Measurements from ENCODE around the gene KCNJ12.

Gene KCNJ12

DNA sequence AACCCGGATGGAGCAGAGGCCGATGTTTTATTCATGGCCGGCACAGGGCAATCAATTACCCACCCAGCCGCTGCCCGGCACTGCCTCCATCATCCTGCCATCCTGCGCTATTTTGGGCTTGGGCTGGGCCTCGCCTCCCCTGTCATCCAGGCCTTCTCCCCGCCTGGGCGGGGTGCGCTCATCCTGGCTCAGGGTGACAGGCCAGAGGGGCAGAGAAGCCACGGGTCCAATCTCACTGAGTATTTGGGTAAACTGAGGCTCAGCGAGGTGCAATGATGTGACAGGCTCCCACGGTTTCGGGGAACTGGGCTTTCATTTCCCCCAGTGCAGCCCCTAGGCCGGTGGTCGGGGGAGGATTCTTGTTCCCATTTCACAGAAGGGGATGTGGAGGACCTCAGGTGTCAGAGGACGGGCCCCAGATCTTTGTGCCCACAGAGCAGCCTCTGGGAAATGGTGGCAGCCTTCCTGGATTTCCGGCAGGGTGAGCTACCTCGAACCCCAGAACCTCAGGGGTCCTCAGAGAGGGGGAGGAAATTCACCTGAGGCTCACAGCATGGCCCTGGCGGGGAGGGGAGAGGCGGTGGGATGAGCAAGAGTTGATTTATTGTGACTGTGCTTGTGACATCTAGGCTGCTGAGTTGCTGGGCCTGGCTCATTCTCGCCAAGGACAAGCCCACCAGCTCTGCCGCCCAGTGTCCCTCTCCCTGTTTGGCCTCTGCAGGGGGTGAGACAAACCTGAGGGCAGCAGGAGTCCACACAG, 23.8 kb upstream of the KCNJ12 start:
- Histone ChIP-seq H3K36me3 (ENCODE audit: control insufficient read depth, insufficient read depth, low read length) (no peaks in the 10 kb centered on the region), H3K9ac (ENCODE audit: low read depth, low read length) (no peak overlapping the region)

DNA sequence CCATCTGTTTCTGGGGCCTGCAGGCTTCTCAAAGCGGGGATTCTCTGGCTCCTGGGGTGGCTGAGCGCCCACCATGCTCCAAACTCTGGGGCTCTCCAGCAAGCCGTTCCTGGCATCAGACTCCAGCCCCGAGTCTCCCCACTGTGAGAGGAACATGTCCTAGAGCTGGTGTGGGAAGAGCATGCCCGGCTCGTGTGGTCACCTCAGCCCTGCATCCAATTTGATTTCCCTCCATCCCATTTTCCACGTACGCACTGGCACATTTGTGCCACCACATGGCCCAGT, 23.2 kb upstream of the KCNJ12 start:
- H3K9me3 ChIP-seq (ENCODE audit: control insufficient read depth, insufficient read depth, low read length) = no peaks in the 10 kb centered on the region
- no peak overlapping the region for H3K4me3 ChIP-seq (ENCODE audit: low read depth, low read length)
- H3K36me3 ChIP-seq (ENCODE audit: control insufficient read depth, insufficient read depth, low read length) = no peaks in the 10 kb centered on the region
- no peak overlapping the region for H3K9ac ChIP-seq (ENCODE audit: low read depth, low read length)
- no peaks in the 10 kb centered on the region for H3K4me1 ChIP-seq (ENCODE audit: control insufficient read depth, insufficient read depth, low read length)
- no peaks in the 10 kb centered on the region for H3K27me3 ChIP-seq (ENCODE audit: control insufficient read depth, insufficient read depth, low read length)

More for the DNA sequence above, 23.8 kb upstream of the KCNJ12 start:
- Histone ChIP-seq H3K9me3 (ENCODE audit: control insufficient read depth, insufficient read depth, low read length) (no peaks in the 10 kb centered on the region), H3K4me1 (ENCODE audit: control insufficient read depth, insufficient read depth, low read length) (no peaks in the 10 kb centered on the region), H3K4me3 (ENCODE audit: low read depth, low read length) (no peak overlapping the region), H3K27me3 (ENCODE audit: control insufficient read depth, insufficient read depth, low read length) (no peaks in the 10 kb centered on the region)

DNA sequence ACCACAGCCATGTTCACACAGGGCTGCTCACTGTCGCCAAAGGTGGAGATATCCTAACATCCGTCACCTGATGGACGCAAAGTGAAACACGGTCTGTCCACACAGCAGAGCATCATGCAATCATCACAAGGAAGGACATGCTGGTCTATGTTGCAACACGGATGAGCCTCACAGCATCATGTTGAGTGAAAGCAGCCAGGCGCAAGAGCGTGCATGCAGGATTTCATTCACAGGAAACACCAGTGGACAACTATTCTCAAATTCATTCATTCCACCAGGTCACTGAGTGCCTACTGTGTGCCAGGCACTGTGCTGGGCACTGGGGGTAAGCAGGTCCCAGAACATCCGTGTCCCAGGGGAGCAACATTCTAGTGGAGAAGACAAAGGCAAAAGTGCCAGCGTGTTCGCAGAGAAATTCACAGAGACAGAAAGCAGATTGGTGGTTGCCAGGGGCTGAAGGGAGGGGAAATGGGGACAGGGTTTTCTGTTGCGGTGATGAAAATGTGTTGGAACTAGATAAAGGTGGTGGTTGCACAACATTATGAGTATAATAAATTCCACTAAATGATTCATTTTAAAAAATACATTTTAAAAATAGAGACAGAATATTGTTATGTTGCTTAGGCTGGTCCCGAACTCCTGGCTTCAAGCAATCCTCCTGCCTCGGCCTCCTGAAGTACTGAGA, 22.7 kb upstream of the KCNJ12 start:
- Histone ChIP-seq H3K27me3 (ENCODE audit: control insufficient read depth, insufficient read depth, low read length) (no peaks in the 10 kb centered on the region), H3K36me3 (ENCODE audit: control insufficient read depth, insufficient read depth, low read length) (no peaks in the 10 kb centered on the region), H3K4me3 (ENCODE audit: low read depth, low read length) (no peak overlapping the region), H3K4me1 (ENCODE audit: control insufficient read depth, insufficient read depth, low read length) (no peaks in the 10 kb centered on the region), H3K9me3 (ENCODE audit: control insufficient read depth, insufficient read depth, low read length) (no peaks in the 10 kb centered on the region), H3K9ac (ENCODE audit: low read depth, low read length) (no peak overlapping the region)

DNA sequence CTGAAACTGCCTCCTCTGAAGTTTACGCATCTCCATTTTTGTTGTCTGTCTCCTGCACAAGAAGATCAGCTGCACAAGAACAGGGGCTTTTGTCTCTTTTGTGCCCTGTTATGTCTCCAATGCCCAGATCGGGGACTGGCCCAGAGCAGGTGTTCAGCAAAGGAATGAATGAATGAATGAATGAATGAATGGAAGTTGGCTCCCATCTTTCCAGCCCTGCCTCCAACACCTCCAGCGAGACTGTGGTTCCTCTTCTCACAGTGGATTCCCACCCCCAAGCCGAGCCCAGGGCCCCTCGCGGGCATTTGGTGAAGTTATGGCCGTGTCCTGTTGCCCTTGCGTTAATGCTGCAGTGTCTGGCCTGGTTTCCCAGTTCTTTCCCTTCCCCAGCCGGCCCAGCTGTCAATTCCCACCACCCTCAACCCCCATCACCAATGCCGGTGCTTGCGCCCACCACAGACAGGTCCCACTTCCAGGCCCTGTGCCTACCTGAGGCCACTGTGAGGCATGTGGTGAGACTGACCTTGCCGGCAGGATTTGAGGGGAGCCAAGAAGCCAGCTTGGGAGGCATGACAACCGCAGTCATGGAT, 21.3 kb upstream of the KCNJ12 start:
- H3K9ac ChIP-seq (ENCODE audit: low read depth, low read length) = no peak overlapping the region
- H3K27me3 ChIP-seq (ENCODE audit: control insufficient read depth, insufficient read depth, low read length) = peaks cover 3% of the 10 kb centered on the region

DNA sequence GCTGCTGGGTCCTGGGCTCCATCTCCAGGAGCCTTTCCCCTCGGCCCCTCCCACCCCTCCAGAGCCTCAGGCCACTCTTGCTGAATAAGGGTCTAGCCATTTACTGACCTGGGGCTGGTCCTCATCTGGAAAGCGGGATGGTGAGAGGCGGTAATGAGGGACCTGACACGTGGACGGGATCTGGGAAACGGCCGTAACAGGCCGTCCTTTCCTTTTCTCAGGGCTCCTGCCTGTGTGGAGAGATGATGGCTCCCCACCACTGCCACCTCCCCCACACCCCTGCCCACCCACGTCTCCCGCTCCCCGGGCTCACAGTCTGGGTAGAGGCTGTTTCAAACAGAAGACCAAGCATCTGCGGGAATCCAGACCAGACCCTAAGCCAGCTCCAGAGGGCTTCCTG, 20.6 kb upstream of the KCNJ12 start:
- Histone ChIP-seq H3K4me1 (ENCODE audit: control insufficient read depth, insufficient read depth, low read length) (peaks cover 8% of the 10 kb centered on the region), H3K27me3 (ENCODE audit: control insufficient read depth, insufficient read depth, low read length) (peaks cover 3% of the 10 kb centered on the region), H3K9me3 (ENCODE audit: control insufficient read depth, insufficient read depth, low read length) (no peaks in the 10 kb centered on the region), H3K4me3 (ENCODE audit: low read depth, low read length) (no peak overlapping the region), H3K9ac (ENCODE audit: low read depth, low read length) (no peak overlapping the region), H3K36me3 (ENCODE audit: control insufficient read depth, insufficient read depth, low read length) (no peaks in the 10 kb centered on the region)

More for the DNA sequence above, 21.3 kb upstream of the KCNJ12 start:
- no peaks in the 10 kb centered on the region for H3K9me3 ChIP-seq (ENCODE audit: control insufficient read depth, insufficient read depth, low read length)
- H3K4me3 ChIP-seq (ENCODE audit: low read depth, low read length) = no peak overlapping the region
- H3K36me3 ChIP-seq (ENCODE audit: control insufficient read depth, insufficient read depth, low read length) = no peaks in the 10 kb centered on the region
- H3K4me1 ChIP-seq (ENCODE audit: control insufficient read depth, insufficient read depth, low read length) = peaks cover 3% of the 10 kb centered on the region

DNA sequence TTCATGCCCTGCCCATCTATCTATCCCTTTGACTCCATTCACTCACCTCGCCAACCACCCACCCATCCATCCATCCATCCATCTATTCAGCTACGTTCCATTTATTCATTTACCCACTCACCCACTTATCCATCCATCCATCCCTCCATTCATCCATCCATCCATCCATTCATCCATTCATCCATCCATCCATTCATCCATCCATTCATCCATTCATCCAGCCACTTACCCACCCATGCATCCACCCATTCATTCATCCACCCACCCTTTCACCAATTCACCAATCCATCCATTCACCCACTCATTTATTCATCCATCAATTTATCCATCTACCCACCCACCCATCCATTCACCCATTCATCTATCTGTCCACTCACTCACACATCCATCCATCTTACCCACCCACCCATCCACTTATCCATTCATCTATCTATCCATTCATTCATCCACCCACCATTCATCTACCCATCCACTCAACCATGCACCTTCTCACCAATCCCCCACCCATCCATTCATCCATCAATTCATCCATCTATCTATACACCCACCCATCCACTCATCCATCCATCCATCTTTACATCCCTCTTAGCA, 19.5 kb upstream of the KCNJ12 start:
- Histone ChIP-seq H3K9ac (ENCODE audit: low read depth, low read length) (no peak overlapping the region), H3K9me3 (ENCODE audit: control insufficient read depth, insufficient read depth, low read length) (no peaks in the 10 kb centered on the region), H3K27me3 (ENCODE audit: control insufficient read depth, insufficient read depth, low read length) (peaks cover 3% of the 10 kb centered on the region), H3K4me3 (ENCODE audit: low read depth, low read length) (no peak overlapping the region), H3K36me3 (ENCODE audit: control insufficient read depth, insufficient read depth, low read length) (no peaks in the 10 kb centered on the region), H3K4me1 (ENCODE audit: control insufficient read depth, insufficient read depth, low read length) (peaks cover 11% of the 10 kb centered on the region)

DNA sequence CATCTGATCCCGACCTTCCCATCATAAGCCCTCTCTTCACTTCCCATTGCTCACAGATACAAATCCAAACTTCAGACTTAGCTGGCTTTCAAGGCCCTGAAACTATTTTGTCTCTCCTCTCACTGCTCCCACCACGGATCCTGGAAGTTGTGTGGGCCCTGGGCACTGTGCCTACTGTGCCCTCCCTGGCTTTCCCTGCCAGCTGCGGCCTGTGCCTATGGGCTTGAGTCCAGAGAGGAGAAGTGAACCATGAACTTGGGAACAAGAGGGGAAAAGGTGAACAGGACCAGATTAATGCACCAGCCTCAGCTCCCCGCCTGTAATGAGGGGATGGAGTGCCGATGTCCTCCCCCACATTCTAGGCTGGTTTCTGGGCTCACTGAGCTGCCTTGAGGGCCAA, 18.9 kb upstream of the KCNJ12 start:
- peaks cover 4% of the 10 kb centered on the region for H3K27me3 ChIP-seq (ENCODE audit: control insufficient read depth, insufficient read depth, low read length)
- H3K36me3 ChIP-seq (ENCODE audit: control insufficient read depth, insufficient read depth, low read length) = no peaks in the 10 kb centered on the region
- no peaks in the 10 kb centered on the region for H3K9me3 ChIP-seq (ENCODE audit: control insufficient read depth, insufficient read depth, low read length)
- H3K4me1 ChIP-seq (ENCODE audit: control insufficient read depth, insufficient read depth, low read length) = peaks cover 11% of the 10 kb centered on the region
- H3K9ac ChIP-seq (ENCODE audit: low read depth, low read length) = no peak overlapping the region
- no peak overlapping the region for H3K4me3 ChIP-seq (ENCODE audit: low read depth, low read length)

DNA sequence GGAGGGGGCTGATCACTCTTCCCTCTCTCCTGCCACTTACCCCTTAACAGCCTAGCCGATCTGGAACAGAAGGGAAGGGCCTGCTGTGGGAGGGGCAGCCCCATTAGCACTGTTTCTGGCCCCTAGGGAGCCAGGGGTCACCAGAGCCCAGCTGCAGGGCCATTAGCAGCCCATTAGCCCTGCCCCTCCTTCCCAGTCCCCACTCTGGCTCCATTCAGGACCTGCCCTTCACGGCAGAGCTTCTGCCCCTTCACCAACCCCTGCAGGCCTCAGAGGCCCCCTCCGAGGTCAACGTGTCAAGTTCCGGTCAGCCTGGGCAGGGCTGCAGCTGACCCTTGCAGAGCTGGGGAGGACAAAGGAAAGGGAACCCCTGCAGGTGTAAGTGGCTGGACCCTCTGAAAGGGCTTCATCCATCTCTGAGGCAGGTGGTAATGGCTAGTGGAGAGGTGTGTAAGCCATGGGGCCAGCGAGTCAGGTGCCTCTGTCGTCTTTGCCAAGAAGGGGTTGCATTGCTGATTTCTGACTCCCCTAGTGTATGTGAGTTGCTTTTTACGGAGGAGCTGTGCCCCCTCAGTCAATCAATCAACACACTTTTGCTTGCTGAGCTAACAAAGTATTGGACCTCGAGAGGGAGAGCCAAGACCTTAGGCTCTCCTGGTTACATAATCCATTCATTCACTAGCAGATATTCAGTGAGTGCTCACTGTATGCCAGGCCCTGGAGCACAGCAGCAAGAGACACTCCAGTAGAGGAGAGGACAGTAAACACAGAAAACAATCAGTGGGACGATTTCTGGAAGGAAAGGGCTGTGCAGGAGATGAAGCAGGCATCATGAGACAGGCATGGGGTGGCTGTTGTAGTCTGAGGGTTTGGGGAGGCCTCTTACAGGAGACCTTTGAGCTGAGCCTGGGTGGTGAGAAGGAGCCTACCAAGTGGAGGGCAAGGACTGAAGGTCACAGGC, 18.2 kb upstream of the KCNJ12 start:
- no peaks in the 10 kb centered on the region for H3K9me3 ChIP-seq (ENCODE audit: control insufficient read depth, insufficient read depth, low read length)
- H3K9ac ChIP-seq (ENCODE audit: low read depth, low read length) = no peak overlapping the region
- no peak overlapping the region for H3K4me3 ChIP-seq (ENCODE audit: low read depth, low read length)
- no peaks in the 10 kb centered on the region for H3K36me3 ChIP-seq (ENCODE audit: control insufficient read depth, insufficient read depth, low read length)
- H3K4me1 ChIP-seq (ENCODE audit: control insufficient read depth, insufficient read depth, low read length) = peaks cover 11% of the 10 kb centered on the region
- H3K27me3 ChIP-seq (ENCODE audit: control insufficient read depth, insufficient read depth, low read length) = peaks cover 9% of the 10 kb centered on the region

DNA sequence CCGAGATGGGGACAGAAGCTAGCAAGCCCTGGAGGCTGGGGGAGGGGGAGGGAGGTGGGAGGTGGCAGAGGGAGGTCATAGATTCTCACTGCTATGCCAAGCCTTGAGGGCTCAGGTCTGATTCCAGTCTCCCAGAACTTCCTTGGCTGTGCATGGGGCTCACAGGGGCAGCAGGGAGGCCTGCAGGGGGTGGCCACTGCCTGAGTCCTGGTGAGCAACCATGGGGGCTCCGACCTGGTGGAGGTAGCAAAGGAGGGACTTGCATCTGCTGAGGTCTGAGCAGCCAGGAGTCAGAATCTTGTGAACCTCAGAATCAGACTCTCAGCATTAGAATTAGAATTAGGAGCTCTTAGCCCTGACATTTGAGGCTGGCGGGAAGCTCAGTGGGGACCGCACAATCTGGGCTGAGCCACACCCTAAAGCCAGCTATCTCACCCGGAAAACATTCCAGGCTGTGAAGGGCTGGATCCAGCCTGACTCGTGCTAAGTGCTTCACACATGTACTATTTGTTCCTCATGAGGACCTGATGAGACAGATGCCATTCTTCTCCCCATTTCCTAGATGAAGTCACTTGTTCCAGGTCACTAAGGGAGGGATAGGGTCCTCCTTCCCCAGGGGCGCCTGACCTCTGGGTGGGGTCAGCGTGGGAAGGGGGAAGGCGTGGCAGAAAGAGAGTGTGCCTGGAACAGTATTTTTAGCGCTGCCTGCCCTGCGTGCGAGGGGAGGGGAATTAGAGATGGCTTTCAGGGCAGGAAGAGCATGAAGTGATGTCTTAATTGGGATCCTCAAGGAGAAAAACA, 17.3 kb upstream of the KCNJ12 start:
- H3K9me3 ChIP-seq (ENCODE audit: control insufficient read depth, insufficient read depth, low read length) = no peaks in the 10 kb centered on the region
- no peak overlapping the region for H3K9ac ChIP-seq (ENCODE audit: low read depth, low read length)
- peaks cover 9% of the 10 kb centered on the region for H3K27me3 ChIP-seq (ENCODE audit: control insufficient read depth, insufficient read depth, low read length)
- H3K4me3 ChIP-seq (ENCODE audit: low read depth, low read length) = no peak overlapping the region
- H3K36me3 ChIP-seq (ENCODE audit: control insufficient read depth, insufficient read depth, low read length) = no peaks in the 10 kb centered on the region
- H3K4me1 ChIP-seq (ENCODE audit: control insufficient read depth, insufficient read depth, low read length) = peaks cover 11% of the 10 kb centered on the region

DNA sequence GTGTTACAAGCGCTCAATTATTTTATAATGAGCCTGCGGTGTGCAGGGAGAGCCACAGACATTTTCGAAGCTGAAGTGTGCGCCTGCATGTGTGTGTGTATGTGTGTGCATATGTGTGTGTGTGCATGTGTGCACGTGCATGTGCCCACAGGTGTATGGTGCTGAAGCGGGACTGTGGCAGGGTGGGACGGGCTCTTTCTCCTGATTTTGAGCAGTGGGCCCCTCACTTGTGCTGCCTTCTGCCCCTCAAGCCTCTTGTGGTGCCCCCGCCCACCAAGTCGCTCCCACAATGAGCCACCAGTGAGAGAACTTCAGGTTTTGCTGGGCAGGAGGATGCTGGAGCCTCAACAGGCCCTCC, 16.7 kb upstream of the KCNJ12 start:
- H3K9me3 ChIP-seq (ENCODE audit: control insufficient read depth, insufficient read depth, low read length) = no peaks in the 10 kb centered on the region
- no peaks in the 10 kb centered on the region for H3K36me3 ChIP-seq (ENCODE audit: control insufficient read depth, insufficient read depth, low read length)
- H3K4me3 ChIP-seq (ENCODE audit: low read depth, low read length) = no peak overlapping the region
- H3K9ac ChIP-seq (ENCODE audit: low read depth, low read length) = no peak overlapping the region
- H3K27me3 ChIP-seq (ENCODE audit: control insufficient read depth, insufficient read depth, low read length) = peaks cover 9% of the 10 kb centered on the region
- peaks cover 11% of the 10 kb centered on the region for H3K4me1 ChIP-seq (ENCODE audit: control insufficient read depth, insufficient read depth, low read length)

DNA sequence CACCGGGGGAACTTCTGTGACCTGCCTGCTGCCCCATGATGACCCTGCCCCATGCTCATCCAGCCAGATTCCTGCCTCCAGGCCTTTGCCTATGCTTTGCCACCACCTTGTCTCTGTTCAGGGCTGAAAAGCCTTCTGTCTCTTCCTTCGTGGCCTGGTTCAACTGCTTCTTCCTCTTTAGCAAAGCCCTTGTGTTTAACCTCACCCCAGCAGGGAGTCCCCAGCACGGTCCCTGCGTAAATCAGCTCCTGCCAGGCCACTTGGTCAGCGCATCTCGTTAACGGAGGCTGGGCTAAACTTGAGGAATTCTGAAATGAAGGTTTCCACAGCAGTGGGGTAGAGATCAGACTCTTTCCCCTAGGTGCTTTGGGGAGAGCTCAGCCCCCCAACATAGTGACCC, 16.1 kb upstream of the KCNJ12 start:
- H3K9me3 ChIP-seq (ENCODE audit: control insufficient read depth, insufficient read depth, low read length) = no peaks in the 10 kb centered on the region
- H3K36me3 ChIP-seq (ENCODE audit: control insufficient read depth, insufficient read depth, low read length) = no peaks in the 10 kb centered on the region
- no peak overlapping the region for H3K9ac ChIP-seq (ENCODE audit: low read depth, low read length)

More for the DNA sequence above, 16.1 kb upstream of the KCNJ12 start:
- H3K4me3 ChIP-seq (ENCODE audit: low read depth, low read length) = no peak overlapping the region
- peaks cover 9% of the 10 kb centered on the region for H3K27me3 ChIP-seq (ENCODE audit: control insufficient read depth, insufficient read depth, low read length)
- H3K4me1 ChIP-seq (ENCODE audit: control insufficient read depth, insufficient read depth, low read length) = peaks cover 11% of the 10 kb centered on the region

Data from iPS-15b (cell line).